Stimulated activated CD8-positive, alpha-beta memory T cell treated with anti-CD3 and anti-CD28 coated beads, Interleukin-7, amount 100 ng/mL, for 4 hours (primary cell): ENCODE measurements around the gene CNRIP1.
A peak's percentile ranks its signal among the peaks of the same experiment; 100 is the strongest.
"Not testable (repeated sequence)": the region's sequence is repeated elsewhere in the genome, so short reads cannot be mapped to it uniquely, and the experiment has no call there.

ENCODE experiments used
- DNase-seq, 2 donors: peaks; one replicate each; pipeline ENCODE4 v3.0.0-alpha.2; 2020; ENCODE audit warnings: low read depth in 2 of 2

The CNRIP1 gene, protein sequence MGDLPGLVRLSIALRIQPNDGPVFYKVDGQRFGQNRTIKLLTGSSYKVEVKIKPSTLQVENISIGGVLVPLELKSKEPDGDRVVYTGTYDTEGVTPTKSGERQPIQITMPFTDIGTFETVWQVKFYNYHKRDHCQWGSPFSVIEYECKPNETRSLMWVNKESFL

DNA sequence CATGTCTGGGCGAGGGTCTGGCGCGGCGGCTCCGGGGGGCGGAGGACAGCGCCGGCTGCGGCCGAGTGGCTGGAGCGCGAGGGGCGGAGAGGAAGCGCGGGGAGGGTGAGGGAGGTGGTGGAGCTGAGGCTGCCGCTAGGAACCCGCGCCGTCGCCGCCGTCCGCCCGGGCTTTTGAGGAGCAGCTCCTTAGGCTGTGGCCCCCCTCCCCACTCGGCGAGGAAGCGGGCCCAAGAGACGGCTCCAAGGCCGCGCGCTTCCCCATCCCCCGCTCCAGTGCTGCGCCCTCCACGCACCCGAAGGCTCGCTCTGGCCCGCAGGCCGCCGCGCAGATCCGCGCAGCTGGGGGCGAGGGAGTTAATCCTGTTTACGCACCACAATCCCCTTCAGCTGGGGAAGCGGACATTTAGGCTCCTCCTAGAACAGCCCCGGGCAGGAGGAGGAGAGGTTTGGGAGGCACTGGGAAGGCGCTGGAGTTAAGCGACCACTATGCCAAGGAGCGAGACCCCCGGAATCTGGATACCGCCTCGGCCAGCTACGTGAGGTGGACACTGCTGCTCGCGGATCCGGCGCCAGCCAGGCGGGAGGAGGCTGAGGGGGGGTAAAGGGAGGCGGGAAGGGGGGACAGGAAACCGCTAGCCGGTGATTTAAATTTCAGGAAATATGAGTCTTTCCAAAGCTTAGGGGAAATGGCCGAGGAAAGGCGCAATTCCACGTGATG lies at the start of gene CNRIP1:
CNRIP1 (minus strand) TSS at position 552 of the 720 bp plus-strand sequence; CDS start at position 3, 549 bp downstream.
- no peak for DNase-seq

- no peak for DNase-seq
These were observed 49.6 kb upstream of the CNRIP1 start for GRCh38 chr2:68369337-68369734.

- no peak for DNase-seq
These were observed 49.0 kb upstream of the CNRIP1 start for GRCh38 chr2:68368654-68369336.

DNA sequence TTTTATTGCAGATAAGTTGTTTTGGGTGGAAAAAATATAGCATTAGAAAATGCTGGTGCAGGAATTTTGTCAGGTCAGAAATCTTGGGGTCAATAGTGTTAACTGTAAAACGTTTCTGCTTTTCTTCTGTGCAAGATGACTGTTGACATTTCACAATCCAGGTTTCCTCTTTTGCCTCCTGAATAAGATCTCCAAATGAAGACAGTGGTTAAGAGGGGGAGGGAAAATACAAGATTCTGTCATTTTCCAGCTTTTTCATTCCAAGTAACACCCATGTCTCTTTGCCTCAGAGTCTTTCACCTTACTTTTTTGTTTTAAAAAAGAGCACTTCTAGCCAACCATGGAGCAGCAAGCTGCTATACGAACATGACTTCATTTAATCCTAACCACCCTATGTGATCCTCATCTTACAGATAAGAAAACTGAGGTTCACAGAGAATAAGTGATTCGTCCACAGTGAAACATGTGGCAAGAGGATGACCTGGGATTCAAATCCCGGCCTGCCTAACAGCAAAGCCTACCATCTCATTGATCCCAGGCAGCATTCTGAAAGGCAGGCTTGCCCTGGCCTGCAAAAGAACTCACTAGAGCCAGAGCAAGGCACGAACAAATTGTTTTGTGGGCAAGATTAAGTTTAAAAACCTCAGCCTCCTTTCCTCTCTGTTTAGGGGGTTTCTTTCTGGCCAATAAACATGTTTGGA lies 48.4 kb upstream of the CNRIP1 start:
- no peak for DNase-seq

GRCh38 chr2:68366083-68366560 lies 46.4 kb upstream of the CNRIP1 start:
- no peak for DNase-seq

- peak in 1 of 2 donors; percentile 44 for DNase-seq
These were observed 45.3 kb upstream of the CNRIP1 start, which contains the start of gene PLEK for GRCh38 chr2:68365087-68365486. Gene PLEK (plus strand): TSS chr2:68365282. CDS start chr2:68365352, 70 bp downstream.

DNA sequence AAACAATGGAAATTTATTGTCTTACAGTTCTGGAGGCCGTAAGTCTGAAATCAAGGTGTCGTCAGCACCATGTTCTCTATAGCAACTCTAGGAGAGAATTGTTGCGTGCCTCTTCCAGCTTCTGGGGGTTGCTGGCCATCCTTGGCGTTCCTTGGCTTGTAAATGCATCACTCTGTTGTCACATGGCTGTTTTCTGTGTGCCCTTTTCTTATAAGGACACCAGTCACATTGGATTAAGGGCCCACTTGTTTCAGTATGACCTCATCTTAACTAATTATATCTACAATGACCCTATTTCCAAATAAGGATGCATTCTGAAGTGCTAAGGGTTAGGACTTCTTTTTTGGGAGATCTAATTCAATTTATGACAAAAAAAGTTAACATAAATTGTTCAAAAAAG lies 44.0 kb upstream of the CNRIP1 start:
- DNase-seq, result no peak

GRCh38 chr2:68362749-68363148 lies 43.0 kb upstream of the CNRIP1 start:
- no peak for DNase-seq

- peak; percentile 67 to 69 for DNase-seq
These were observed 42.3 kb upstream of the CNRIP1 start for GRCh38 chr2:68362069-68362468.

- no peak for DNase-seq
These were observed 40.1 kb upstream of the CNRIP1 start for GRCh38 chr2:68359889-68360288.

DNA sequence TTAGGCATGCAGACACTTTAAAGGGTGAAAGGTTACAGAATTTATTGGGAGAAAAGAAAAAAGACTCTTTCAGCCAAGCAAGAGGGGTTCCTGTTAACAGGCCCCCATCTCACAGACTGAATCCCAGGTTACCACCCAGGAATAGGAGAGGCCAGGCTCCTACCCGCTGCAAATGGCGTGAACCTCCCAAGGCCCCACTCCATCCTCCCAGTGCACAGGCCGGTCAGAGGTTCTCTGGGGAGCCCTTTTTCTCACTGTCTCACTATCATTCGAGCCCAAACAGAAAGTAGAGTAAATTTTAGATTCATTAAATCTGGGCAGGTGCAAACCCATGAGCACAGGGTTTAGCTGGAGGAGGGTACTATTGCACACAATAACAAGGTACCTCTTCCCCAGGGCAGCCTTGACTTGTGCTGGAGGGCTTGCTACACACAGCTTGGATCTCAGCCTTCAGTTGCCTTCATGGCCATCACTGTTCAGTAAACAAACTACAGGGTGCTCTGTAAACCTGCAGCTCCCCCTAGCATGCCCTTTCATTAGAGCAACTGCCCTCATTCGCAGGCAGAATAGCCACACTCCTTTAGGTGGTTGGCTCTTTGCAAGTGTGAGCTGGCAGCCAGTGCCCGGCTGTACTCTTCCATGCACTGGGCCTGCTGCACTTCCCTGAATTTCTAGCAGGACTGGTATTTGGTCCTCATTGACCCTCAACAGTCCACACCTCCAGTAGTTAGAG lies 38.0 kb upstream of the CNRIP1 start:
- no peak for DNase-seq

- no peak for DNase-seq
These were observed 37.0 kb upstream of the CNRIP1 start for GRCh38 chr2:68356599-68357239.

DNA sequence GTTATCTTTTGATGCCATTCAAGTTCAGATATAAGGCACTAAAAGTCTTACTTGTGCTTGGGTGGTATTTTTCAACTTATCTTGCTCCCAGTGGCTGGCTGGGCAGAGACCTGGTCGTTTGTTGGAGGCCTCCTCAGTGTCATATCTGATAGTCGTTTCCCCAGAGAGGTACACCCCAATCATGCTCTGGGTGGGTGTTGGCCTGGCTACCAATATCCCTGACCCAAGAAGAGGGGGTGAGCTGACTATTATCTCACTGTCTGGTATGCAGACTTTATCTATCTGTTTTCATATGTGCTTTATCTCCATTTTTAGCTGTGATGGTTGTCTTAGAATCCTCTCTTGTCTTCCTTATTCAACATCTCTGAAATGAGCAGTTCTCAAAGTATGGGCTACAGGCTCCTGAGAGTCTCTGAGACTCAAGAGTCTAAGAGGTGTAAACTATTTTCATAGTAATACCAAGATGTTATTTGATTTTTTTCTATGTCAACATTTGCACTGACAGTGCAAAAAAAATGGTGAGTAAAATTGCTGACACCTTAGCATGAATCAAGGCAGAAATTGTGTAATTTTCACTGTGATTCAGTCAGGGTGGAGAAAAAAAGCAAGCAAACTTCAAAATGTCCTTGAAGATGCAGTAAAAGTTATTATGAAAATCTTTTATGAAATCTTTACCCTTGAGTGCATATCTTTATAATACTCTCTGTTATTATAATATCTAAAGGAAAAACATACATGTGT lies 33.1 kb upstream of the CNRIP1 start:
- no peak for DNase-seq

DNA sequence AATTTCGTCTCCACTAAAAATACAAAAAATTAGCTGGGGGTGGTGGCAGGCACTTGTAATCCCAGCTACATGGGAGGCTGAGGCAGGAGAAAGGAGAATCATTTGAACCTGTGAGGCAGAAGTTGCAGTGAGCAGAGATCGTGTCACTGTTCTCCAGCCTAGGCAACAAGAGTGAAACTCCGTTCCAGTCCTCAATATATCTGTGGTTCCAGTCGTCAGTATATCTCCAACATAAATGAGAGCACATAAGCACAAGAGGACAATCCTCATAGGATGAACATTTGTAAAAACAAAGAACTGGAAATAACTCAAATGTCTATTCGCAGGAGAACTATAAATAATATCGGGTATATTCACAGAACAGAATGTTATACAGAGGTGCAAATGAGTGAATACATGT lies 32.2 kb upstream of the CNRIP1 start:
- DNase-seq, result no peak

DNA sequence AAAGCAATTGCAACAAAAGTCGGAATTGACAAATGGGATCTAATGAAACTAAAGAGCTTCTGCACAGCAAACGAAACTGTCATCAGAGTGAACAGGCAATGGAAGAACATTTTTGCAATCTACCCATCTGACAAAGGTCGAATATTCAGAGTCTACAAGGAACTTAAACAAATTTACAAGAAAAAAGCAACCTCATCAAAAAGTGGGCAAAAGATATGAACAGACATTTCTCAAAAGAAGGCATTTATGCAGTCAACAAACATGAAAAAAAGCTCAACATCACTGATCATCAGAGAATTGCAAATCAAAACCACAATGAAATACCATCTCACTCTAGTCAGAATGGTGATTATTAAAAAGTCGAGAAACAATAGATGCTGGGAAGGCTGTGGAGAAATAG lies 29.3 kb upstream of the CNRIP1 start:
- DNase-seq, result not testable (repeated sequence)

DNA sequence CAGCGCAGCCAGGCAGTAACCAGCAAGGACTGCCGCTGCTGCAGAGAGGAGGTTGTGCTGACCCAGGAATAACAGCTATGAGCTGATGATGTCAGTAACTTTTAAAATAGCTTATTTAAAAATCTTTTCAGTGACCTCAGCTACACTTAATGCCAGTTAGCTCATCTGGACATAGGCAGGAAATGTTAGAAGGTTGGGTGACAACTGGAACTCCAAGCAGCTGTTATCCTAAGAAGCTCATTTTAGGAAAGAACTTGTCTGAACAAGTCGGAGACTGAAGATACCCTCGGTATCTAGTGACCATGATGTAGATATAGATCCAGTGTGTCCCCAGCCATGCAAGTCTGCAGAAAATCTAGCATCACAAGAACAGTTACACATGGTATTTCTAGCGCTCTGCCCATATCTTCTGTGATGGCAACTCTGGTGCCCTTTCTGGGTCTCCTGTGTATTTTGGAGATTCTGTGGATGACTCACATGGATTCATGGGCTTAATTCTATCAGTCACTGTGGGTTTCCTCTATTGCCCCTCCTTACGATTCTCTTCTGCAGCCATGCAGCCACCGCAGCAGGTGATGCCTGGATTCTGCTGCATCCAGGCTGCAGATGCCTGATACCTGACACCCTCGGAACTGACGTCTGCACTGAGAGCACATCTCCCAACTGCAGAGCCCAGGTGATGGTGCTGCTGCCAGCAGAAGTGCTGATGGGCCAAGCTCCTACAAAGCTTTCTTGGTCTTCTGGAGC lies 25.6 kb upstream of the CNRIP1 start:
- DNase-seq, result no peak

DNA sequence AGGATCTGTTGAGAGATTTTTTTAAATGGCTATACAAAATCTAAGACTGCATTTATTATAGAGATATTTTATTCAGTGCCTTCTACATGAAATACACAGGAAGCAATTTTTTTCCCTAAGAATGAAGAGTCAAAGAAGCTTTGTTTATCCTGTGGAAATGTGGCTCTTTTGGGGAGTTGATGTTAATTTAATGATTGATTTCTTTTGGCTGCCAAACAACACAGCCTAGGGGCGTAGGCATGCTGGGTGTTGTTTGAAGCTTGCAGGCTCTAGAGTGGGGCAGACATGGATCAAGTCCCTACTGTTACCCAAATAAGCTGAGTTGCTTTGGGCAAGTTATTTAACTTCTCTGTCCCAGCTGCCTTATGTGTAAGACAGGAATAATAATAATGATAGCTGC lies 24.3 kb upstream of the CNRIP1 start:
- DNase-seq, result no peak

DNA sequence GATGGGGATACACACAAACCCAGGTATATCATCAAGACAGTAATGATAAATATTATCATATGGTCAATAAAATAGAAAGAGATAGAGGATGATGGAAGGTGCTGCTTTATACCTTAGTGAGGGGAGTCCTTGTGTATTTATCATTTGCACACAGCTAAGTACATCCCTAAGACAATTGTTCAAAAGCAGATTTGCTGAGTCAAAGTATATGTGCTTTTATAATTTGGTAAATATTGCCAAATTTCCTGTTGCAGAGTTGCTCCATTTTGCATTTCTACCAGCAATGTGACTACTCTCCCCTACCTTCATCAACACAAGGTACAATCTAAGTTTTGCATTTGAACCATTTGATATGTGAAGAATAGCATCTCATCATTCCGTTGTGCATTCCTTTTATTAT lies 22.7 kb upstream of the CNRIP1 start:
- no peak for DNase-seq

GRCh38 chr2:68341583-68341982 lies 21.8 kb upstream of the CNRIP1 start:
- DNase-seq, result no peak

DNA sequence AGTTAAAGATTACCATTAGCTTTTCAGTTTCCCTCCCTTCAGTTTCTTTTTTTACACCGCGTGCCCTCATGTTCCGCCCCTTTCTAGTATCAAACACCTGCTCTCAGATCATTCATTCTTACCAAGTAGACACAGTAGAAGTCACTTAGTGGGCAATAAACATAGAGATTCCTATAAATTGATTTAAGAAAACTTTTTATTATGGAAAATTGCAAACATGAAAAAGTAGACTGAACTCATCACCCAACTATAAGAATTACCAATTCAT lies 21.2 kb upstream of the CNRIP1 start:
- no peak for DNase-seq
